ENCODE data around the gene PPP1R1C. TPM values are rescaled to one million over a fixed set of nuclear protein-coding genes. Genes with fewer than 3 reads are reported as not detected.

PPP1R1C gene
- total RNA-seq, 3 donors from 2014 or later (not counting 1 experiment from before 2014, with no cell fraction given), result not detected

DNA sequence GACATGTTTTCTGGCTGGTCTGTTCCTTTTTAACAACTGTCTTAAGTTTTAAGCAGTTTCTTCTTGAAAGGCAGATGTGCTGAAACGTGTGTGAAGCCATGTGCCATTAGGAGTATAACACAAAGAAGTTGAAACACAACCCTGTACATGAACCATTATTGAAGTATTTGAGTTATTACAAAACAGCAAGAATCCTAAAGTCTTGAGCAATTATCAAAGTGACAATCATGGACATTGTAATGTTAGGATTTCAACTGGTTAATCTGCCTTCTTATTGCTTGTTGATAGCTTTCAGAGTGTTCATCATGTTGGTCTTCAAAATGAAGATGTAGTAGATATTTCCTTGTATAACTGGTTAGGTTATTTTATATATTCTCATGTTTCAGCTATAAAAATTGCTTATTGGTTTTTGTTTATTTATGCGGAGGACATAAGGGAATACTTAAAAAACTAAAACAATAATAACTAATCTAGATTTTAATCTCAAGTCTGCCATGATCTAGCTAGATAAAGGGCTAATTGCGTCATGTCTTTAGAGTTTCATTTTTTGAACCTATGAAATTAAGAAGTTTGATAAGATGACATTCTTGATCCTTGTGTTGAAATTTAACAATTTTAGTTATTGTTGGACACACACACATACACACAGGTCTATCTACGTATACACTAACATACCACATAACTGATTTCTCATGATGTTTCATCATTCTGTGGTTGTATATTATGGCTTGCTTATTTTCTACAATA lies 21.1 kb downstream of the PPP1R1C start:
- no peaks in the 10 kb centered on the region for H3K36me3 ChIP-seq (ENCODE audit: control insufficient read depth, insufficient read depth, low read length)
- WGBS (ENCODE audit: insufficient coverage), result 71% methylated on average over 1 of the region's 4 CpGs
- H3K4me3 ChIP-seq (ENCODE audit: low read length), result no peak overlapping the region
- H3K36me3 Mint-ChIP-seq, result no peaks in the 10 kb centered on the region
- H3K9me3 ChIP-seq (ENCODE audit: control insufficient read depth, insufficient read depth, low read length), result no peaks in the 10 kb centered on the region
- ATAC-seq (no peak), DNase-seq (no peak)
- H3K4me3 Mint-ChIP-seq, result no peak overlapping the region
- TF ChIP-seq CTCF (IDR thresholded peaks at IDR 0.05), result no peak
- H3K4me1 Mint-ChIP-seq, result no peaks in the 10 kb centered on the region
- no peaks in the 10 kb centered on the region for H3K4me1 ChIP-seq (ENCODE audit: control insufficient read depth, insufficient read depth, low read length)
- peaks cover 0 to 4% of the 10 kb centered on the region in 2 donors for H3K27me3 Mint-ChIP-seq (ENCODE audit: low read depth in 2 of 2)
- peaks cover 0 to 3% of the 10 kb centered on the region in 2 donors for H3K9me3 Mint-ChIP-seq
- no peak overlapping the region for H3K27ac Mint-ChIP-seq
- no peak overlapping the region for H3K27ac ChIP-seq (ENCODE audit: low read length)
- intact Hi-C loops (cut with micrococcal nuclease), result no loop called here
- H3K27me3 ChIP-seq (ENCODE audit: control insufficient read depth, insufficient read depth, low read length), result no peaks in the 10 kb centered on the region

DNA sequence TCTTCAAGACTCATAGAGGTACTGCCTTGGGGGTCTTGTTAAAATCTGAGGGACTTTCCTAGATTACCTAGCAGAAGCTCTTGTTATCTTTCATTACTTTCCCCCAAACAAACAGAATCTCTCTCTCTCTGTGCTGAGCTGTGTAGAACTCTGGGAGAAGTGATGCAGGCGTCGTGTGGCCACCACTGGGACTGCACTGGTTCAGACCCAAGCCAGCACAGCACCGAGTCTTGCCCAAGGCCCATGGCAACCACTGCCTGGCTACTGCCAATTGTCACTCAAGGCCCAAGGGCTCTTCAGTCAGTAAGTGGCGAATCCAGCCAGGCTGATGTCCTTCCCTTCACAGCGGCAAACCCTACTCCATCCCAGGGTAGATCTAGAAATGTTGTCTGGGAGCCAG lies 28.6 kb downstream of the PPP1R1C start:
- Histone ChIP-seq H3K36me3 (ENCODE audit: control insufficient read depth, insufficient read depth, low read length) (no peaks in the 10 kb centered on the region), H3K27ac (ENCODE audit: low read length) (no peak overlapping the region), H3K4me3 (ENCODE audit: low read length) (no peak overlapping the region), H3K4me1 (ENCODE audit: control insufficient read depth, insufficient read depth, low read length) (no peaks in the 10 kb centered on the region), H3K27me3 (ENCODE audit: control insufficient read depth, insufficient read depth, low read length) (no peaks in the 10 kb centered on the region), H3K9me3 (ENCODE audit: control insufficient read depth, insufficient read depth, low read length) (peaks cover 5% of the 10 kb centered on the region)
- H3K36me3 Mint-ChIP-seq, result no peaks in the 10 kb centered on the region
- H3K27me3 Mint-ChIP-seq (ENCODE audit: low read depth in 2 of 2), result no peaks in the 10 kb centered on the region
- no peak for DNase-seq
- no peak for TF ChIP-seq CTCF (IDR thresholded peaks at IDR 0.05)
- intact Hi-C loops (cut with micrococcal nuclease), result no loop called here
- H3K27ac Mint-ChIP-seq, result no peak overlapping the region
- no peak overlapping the region for H3K4me3 Mint-ChIP-seq
- 91% methylated on average over 5 of the region's 5 CpGs for WGBS (ENCODE audit: insufficient coverage)
- H3K9me3 Mint-ChIP-seq, result peaks cover 10 to 11% of the 10 kb centered on the region in 2 donors
- ATAC-seq, result no peak
- no peaks in the 10 kb centered on the region for H3K4me1 Mint-ChIP-seq

DNA sequence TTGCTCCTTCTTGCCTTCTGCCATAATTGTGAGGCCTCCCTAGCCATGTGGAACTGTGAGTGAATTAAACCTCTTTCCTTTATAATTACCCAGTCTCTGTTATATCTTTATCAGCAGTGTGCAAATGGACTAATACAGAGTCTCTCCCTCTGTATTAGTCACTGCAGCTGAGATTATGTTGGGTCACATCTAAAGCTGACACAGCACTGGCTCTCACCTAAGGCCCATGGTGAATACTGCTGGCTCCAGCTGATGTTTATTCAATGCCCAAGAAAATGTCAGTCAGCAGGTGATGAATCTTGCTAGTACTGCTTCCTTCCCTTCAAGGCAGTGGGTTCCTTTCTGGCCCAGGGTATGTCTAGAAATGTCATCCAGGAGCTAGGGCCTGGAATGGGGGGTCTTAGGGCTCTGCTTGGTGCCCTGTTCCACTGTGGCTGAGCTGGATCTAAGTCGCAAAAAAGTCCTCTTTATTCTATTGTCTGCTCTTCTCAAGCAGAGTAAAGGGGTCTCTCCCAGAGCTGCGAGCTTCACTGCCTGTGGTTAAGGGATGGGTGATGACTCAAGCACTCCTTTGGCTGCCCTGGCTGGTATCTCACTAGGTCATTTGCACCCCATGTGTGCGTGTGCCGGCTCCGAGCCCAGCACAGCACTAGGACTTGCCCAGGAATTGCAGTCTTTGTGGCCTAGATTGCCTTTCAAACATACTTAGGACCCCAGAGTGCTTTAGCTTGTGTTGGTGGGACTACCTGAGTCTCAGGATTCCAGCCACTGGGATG lies 29.9 kb downstream of the PPP1R1C start:
- WGBS (ENCODE audit: insufficient coverage), result 95% methylated on average over 5 of the region's 5 CpGs
- H3K27ac Mint-ChIP-seq, result no peak overlapping the region
- no peaks in the 10 kb centered on the region for H3K4me1 Mint-ChIP-seq
- H3K9me3 Mint-ChIP-seq, result peaks cover 10 to 11% of the 10 kb centered on the region in 2 donors
- TF ChIP-seq CTCF (IDR thresholded peaks at IDR 0.05), result no peak
- ATAC-seq (no peak), DNase-seq (no peak)
- Histone ChIP-seq H3K4me1 (ENCODE audit: control insufficient read depth, insufficient read depth, low read length) (no peaks in the 10 kb centered on the region), H3K9me3 (ENCODE audit: control insufficient read depth, insufficient read depth, low read length) (peaks cover 5% of the 10 kb centered on the region), H3K27ac (ENCODE audit: low read length) (no peak overlapping the region), H3K4me3 (ENCODE audit: low read length) (no peak overlapping the region), H3K27me3 (ENCODE audit: control insufficient read depth, insufficient read depth, low read length) (no peaks in the 10 kb centered on the region), H3K36me3 (ENCODE audit: control insufficient read depth, insufficient read depth, low read length) (no peaks in the 10 kb centered on the region)
- H3K4me3 Mint-ChIP-seq, result no peak overlapping the region
- no peaks in the 10 kb centered on the region for H3K27me3 Mint-ChIP-seq (ENCODE audit: low read depth in 2 of 2)
- no peaks in the 10 kb centered on the region for H3K36me3 Mint-ChIP-seq
- intact Hi-C loops (cut with micrococcal nuclease), result no loop called here

Data from natural killer cell (primary cell).